Measurements from ENCODE around the gene CCDC28A. TPM values are rescaled to one million over a fixed set of nuclear protein-coding genes. Genes with fewer than 3 reads are reported as not detected.

Gene CCDC28A
- total and polyA plus RNA-seq, 7 donors: 17.4 to 49.5 (median 26.5) TPM

DNA sequence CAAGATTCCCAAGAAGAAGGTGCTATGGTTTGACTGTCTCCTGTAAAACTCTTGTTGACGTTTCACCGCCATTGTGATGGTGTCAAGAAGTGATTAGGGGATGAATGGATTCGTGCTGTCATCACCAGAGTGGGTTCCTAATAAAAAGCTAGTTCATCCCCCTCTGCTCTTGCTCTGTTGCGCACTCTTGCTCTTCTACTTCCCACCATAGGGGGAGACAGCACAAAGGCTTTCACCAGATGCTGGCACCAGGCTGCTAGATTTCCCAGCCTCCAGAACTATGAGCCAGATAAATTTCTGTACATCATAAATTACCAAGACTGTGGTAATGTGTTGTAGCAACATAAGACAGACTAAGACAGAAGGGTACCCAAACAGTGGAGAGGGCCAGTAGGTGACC, 21.6 kb upstream of the CCDC28A start:
- Histone ChIP-seq H3K36me3 (no peaks in the 10 kb centered on the region), H3K4me3 (no peak overlapping the region), H3K27ac (no peak overlapping the region), H3K9me3 (no peaks in the 10 kb centered on the region), H3K4me1 (no peaks in the 10 kb centered on the region), H3K27me3 (no peaks in the 10 kb centered on the region)
- WGBS, 2 donors: 88 to 98% methylated on average over 4 of the region's 4 CpGs
- intact Hi-C loops (cut with DNase I): no loop called here
- DNase-seq: no peak
- TF ChIP-seq POLR2AphosphoS5 (IDR thresholded peaks at IDR 0.05): no peak
- no peak for TF ChIP-seq EP300 (IDR thresholded peaks at IDR 0.05)
- TF ChIP-seq CTCF (IDR thresholded peaks at IDR 0.05): no peak
- no peak for TF ChIP-seq POLR2A (IDR thresholded peaks at IDR 0.05)

GRCh38 chr6:138757136-138757535, 16.4 kb upstream of the CCDC28A start:
- H3K36me3 ChIP-seq: no peaks in the 10 kb centered on the region
- no peak for TF ChIP-seq CTCF (IDR thresholded peaks at IDR 0.05)
- no peak for TF ChIP-seq POLR2A (IDR thresholded peaks at IDR 0.05)
- TF ChIP-seq EP300 (IDR thresholded peaks at IDR 0.05): no peak
- TF ChIP-seq POLR2AphosphoS5 (IDR thresholded peaks at IDR 0.05): no peak
- no peak overlapping the region for H3K27ac ChIP-seq
- no peaks in the 10 kb centered on the region for H3K9me3 ChIP-seq
- no peak overlapping the region for H3K4me3 ChIP-seq
- intact Hi-C loops (cut with DNase I): no loop called here
- no peaks in the 10 kb centered on the region for H3K27me3 ChIP-seq
- WGBS, 2 donors: 75% methylated on average over 4 of the region's 4 CpGs
- H3K4me1 ChIP-seq: no peaks in the 10 kb centered on the region
- DNase-seq: no peak

DNA sequence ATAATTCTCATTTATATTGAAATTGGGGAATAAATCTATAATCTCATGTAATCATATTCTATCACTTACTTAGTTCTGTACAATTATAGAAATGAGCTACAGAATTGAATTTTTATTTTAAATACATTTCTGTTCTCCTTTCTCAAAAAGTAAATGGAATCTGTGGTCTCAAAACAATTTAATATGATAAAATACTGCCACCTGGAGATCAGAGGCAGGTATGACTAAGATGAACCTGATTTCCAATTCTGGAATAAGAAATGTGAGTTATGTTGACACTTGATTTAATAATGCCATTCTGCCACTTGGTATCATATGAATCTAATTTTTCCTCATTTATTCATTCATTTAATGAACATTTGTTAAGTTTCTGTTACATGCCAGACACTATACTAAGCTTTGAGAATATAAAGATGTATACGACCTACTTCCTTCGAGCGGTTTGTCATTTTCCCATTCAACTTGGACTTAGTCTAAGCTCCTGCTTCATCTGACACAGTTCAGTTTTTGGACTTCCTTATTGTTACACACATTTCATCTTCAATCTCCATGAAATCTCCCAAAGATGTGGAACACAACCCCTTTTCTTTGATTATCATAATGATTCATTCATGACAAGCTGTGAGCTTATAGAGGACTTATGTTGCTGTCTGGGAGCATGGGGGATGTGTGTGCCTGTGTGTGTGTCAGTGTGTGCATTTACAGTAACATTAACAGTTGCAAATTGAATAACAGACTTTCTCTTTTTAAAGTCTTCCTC, 7.5 kb upstream of the CCDC28A start:
- 92 to 96% methylated on average over 3 of the region's 3 CpGs for WGBS, 2 donors
- H3K4me1 ChIP-seq: no peaks in the 10 kb centered on the region
- intact Hi-C loops (cut with DNase I): loop anchor here (2.0 to 10.0 kb wide), 2 partner anchors 175 to 771 kb away; no protein-coding TSS in a partner anchor
- H3K36me3 ChIP-seq: no peaks in the 10 kb centered on the region
- H3K9me3 ChIP-seq: no peaks in the 10 kb centered on the region
- TF ChIP-seq EP300 (IDR thresholded peaks at IDR 0.05) (no peak), CTCF (IDR thresholded peaks at IDR 0.05) (peak in 3 of 4 experiments; percentile 45 to 54 (median 51))
- H3K27me3 ChIP-seq: no peaks in the 10 kb centered on the region
- no peak overlapping the region for H3K27ac ChIP-seq
- DNase-seq: no peak
- no peak overlapping the region for H3K4me3 ChIP-seq

GRCh38 chr6:138769102-138769676, 4.4 kb upstream of the CCDC28A start:
- no peak overlapping the region for H3K27ac ChIP-seq
- no peak for DNase-seq
- no peaks in the 10 kb centered on the region for H3K9me3 ChIP-seq
- 25 to 34% methylated on average over 6 of the region's 6 CpGs for WGBS, 2 donors
- H3K36me3 ChIP-seq: no peaks in the 10 kb centered on the region
- no peaks in the 10 kb centered on the region for H3K27me3 ChIP-seq
- H3K4me3 ChIP-seq: no peak overlapping the region
- no peak for TF ChIP-seq POLR2AphosphoS5 (IDR thresholded peaks at IDR 0.05)
- no peak for TF ChIP-seq CTCF (IDR thresholded peaks at IDR 0.05)
- TF ChIP-seq POLR2A (IDR thresholded peaks at IDR 0.05): no peak
- TF ChIP-seq EP300 (IDR thresholded peaks at IDR 0.05): no peak
- intact Hi-C loops (cut with DNase I): loop anchor here (10.0 kb wide), 1 partner anchor 774 kb away; no protein-coding TSS in a partner anchor
- H3K4me1 ChIP-seq: peaks cover 0 to 10% (median 7%) of the 10 kb centered on the region in 4 donors

Measured in sigmoid colon (tissue), 7 donors.